Parathyroid adenoma (tissue), 2 donors: ENCODE measurements around the gene RAB3IL1.
A peak's percentile ranks its signal among the peaks of the same experiment; 100 is the strongest.

ENCODE experiments used
- H2AFZ ChIP-seq: fragments of 300-600 bp; sonication (generic); one replicate; pipeline ENCODE4 v1.7.0; 2017; ENCODE audit warnings: antibody characterized with exemption, mild to moderate bottlenecking
- H3K27ac ChIP-seq: fragments of 300-600 bp; sonication (generic); one replicate; pipeline ENCODE4 v1.7.0; 2017
- H3K27me3 ChIP-seq: fragments of 300-600 bp; sonication (generic); one replicate; pipeline ENCODE4 v1.7.0; 2017; ENCODE audit warnings: low read length; ENCODE audit not compliant: control insufficient read depth, insufficient read depth
- H3K36me3 ChIP-seq: fragments of 300-600 bp; sonication (generic); one replicate; pipeline ENCODE4 v1.7.0; 2017; ENCODE audit warnings: low read length; ENCODE audit not compliant: control insufficient read depth, insufficient read depth
- H3K4me1 ChIP-seq: fragments of 300-600 bp; sonication (generic); one replicate; pipeline ENCODE4 v1.7.0; 2017; ENCODE audit warnings: control low read depth
- H3K4me2 ChIP-seq: fragments of 300-600 bp; sonication (generic); one replicate; pipeline ENCODE4 v1.7.0; 2017; ENCODE audit warnings: low read length
- H3K4me3 ChIP-seq: fragments of 300-600 bp; sonication (generic); one replicate; pipeline ENCODE4 v1.7.0; 2017; ENCODE audit warnings: low read depth, low read length
- H3K79me2 ChIP-seq: fragments of 300-600 bp; sonication (generic); one replicate; pipeline ENCODE4 v1.7.0; 2017; ENCODE audit warnings: control low read depth
- H3K9ac ChIP-seq: fragments of 300-600 bp; sonication (generic); one replicate; pipeline ENCODE4 v1.7.0; 2017; ENCODE audit warnings: mild to moderate bottlenecking
- H3K9me3 ChIP-seq: fragments of 300-600 bp; sonication (generic); one replicate; pipeline ENCODE4 v1.7.0; 2017; ENCODE audit warnings: low read length; ENCODE audit not compliant: control insufficient read depth
- TF ChIP-seq, protein P1 (sequence below): fragments of 300-600 bp; sonication (generic); IDR thresholded peaks from one replicate; pipeline ENCODE4 v1.7.0; 2017; ENCODE audit warnings: antibody characterized with exemption, mild to moderate bottlenecking
- donor health status: primary hyperparathyroidism.

Gene RAB3IL1

DNA sequence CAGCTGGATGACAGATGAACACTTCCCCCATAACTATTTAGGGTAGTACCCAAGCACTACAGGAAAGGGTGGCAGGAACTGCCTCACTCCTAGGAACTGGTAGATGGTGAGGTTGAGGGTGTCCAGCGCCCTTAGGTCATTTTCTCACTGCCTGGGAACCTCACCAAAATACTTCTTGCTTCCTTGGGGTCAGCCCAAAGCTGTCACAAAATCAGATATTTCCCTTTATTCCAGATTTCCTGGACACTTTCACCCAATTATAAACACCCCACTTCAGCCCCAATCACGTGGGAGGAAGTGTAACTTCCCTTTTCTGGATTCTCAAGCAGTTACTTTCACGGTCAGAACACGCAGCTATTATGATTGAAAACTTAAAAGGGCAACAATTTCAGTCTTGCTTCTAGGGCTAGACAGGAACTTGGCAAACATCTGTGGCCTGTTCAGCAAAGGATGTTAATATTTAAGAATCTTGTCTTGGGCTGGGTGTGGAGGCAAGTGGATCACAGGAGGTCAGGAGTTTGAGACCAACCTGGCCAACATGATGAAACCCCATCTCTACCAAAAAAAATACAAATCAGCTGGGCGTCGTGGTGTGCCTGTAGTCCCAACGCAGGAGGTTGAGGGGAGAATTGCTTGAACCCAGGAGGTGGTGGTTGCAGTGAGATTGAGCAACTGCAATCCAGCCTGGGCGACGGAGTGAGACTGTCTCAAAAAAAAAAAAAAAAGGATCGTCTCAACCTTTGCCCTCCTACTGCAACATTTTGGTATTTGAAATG, 46.1 kb upstream of the RAB3IL1 start:
- no peaks in the 10 kb centered on the region for H3K9me3 ChIP-seq
- H3K27me3 ChIP-seq, result no peaks in the 10 kb centered on the region
- no peak overlapping the region for H3K9ac ChIP-seq
- H3K27ac ChIP-seq, result peak overlapping the region; percentile 99
- no peak overlapping the region for H2AFZ ChIP-seq
- peak overlapping the region; percentile 17 for H3K4me2 ChIP-seq
- peaks cover 9% of the 10 kb centered on the region for H3K79me2 ChIP-seq
- TF ChIP-seq, protein P1, sequence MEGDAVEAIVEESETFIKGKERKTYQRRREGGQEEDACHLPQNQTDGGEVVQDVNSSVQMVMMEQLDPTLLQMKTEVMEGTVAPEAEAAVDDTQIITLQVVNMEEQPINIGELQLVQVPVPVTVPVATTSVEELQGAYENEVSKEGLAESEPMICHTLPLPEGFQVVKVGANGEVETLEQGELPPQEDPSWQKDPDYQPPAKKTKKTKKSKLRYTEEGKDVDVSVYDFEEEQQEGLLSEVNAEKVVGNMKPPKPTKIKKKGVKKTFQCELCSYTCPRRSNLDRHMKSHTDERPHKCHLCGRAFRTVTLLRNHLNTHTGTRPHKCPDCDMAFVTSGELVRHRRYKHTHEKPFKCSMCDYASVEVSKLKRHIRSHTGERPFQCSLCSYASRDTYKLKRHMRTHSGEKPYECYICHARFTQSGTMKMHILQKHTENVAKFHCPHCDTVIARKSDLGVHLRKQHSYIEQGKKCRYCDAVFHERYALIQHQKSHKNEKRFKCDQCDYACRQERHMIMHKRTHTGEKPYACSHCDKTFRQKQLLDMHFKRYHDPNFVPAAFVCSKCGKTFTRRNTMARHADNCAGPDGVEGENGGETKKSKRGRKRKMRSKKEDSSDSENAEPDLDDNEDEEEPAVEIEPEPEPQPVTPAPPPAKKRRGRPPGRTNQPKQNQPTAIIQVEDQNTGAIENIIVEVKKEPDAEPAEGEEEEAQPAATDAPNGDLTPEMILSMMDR, result no peak
- H3K36me3 ChIP-seq, result no peaks in the 10 kb centered on the region
- peak overlapping the region; percentile 4 for H3K4me3 ChIP-seq
- peaks cover 6% of the 10 kb centered on the region for H3K4me1 ChIP-seq

DNA sequence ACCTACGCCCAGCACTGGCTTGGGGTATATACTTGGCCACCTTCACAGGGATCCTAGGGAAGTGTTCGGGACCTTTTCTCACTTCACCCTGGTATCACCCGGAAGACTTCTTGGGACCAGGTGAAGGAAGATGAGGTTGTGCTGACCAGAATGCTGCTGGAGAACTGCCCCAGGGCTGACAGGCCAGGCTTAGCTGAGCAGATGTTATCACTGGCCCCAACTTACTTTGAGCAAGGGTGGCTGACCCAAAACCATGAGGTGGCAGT, 45.6 kb upstream of the RAB3IL1 start:
- peaks cover 6% of the 10 kb centered on the region for H3K4me1 ChIP-seq

DNA sequence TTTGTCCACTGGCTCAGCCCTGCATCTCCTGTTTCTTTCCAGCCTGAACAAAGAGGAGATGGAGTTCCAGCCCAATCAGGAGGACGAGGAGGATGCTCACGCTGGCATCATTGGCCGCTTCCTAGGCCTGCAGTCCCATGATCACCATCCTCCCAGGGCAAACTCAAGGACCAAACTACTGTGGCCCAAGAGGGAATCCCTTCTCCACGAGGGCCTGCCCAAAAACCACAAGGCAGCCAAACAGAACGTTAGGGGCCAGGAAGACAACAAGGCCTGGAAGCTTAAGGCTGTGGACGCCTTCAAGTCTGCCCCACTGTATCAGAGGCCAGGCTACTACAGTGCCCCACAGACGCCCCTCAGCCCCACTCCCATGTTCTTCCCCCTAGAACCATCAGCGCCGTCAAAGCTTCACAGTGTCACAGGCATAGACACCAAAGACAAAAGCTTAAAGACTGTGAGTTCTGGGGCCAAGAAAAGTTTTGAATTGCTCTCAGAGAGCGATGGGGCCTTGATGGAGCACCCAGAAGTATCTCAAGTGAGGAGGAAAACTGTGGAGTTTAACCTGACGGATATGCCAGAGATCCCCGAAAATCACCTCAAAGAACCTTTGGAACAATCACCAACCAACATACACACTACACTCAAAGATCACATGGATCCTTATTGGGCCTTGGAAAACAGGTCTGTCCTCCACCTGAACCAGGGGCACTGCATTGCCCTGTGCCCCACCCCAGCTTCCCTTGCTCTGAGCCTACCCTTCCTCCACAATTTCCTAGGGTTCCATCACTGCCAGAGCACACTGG, 45.0 kb upstream of the RAB3IL1 start:
- no peak overlapping the region for H3K4me3 ChIP-seq
- H3K27me3 ChIP-seq, result no peaks in the 10 kb centered on the region
- TF ChIP-seq, protein P1, result no peak
- no peaks in the 10 kb centered on the region for H3K9me3 ChIP-seq
- no peak overlapping the region for H3K9ac ChIP-seq
- H3K79me2 ChIP-seq, result peaks cover 9% of the 10 kb centered on the region
- peaks cover 6% of the 10 kb centered on the region for H3K4me1 ChIP-seq
- H3K4me2 ChIP-seq, result no peak overlapping the region
- no peak overlapping the region for H2AFZ ChIP-seq
- H3K36me3 ChIP-seq, result no peaks in the 10 kb centered on the region
- peak overlapping the region; percentile 99 for H3K27ac ChIP-seq

More for the DNA sequence above, 45.6 kb upstream of the RAB3IL1 start:
- TF ChIP-seq, protein P1, result no peak
- H2AFZ ChIP-seq, result no peak overlapping the region
- H3K9me3 ChIP-seq, result no peaks in the 10 kb centered on the region
- no peaks in the 10 kb centered on the region for H3K27me3 ChIP-seq
- no peaks in the 10 kb centered on the region for H3K36me3 ChIP-seq
- H3K4me3 ChIP-seq, result no peak overlapping the region
- H3K27ac ChIP-seq, result peak overlapping the region; percentile 99
- no peak overlapping the region for H3K9ac ChIP-seq
- H3K79me2 ChIP-seq, result peaks cover 9% of the 10 kb centered on the region
- no peak overlapping the region for H3K4me2 ChIP-seq

DNA sequence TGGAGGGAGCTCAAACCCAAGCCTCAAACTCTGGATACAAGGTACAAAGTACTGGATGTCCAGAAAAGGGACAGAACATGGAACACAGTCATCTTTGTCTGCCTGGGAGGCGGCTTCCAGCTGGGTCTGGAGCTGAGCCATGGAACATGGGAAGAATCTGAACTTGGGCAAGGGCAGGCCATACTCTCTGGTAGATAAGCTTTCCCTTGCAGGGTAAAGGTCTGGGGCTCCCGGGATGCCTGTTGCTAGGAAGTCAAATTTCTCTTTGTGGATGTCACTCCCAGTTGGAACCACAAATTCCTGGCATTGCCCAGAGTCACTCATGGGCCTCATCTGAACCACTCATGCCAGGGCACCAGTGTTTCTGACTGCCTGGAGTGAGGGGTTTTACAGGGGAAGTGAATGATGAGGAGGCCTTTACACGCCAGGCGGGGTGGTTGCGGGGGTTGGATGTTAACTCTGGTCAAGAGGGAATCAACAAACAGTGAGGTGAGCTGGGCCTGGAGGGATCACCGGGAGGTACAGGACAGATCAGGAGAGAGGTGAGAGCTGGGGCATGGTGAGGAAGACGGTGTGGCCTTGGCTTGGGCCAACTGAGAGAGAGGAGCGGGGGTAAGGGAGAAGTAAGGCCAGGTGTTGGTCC, 44.3 kb upstream of the RAB3IL1 start:
- H3K36me3 ChIP-seq, result no peaks in the 10 kb centered on the region

More for the DNA sequence above, 44.3 kb upstream of the RAB3IL1 start:
- Histone ChIP-seq H3K4me1 (peaks cover 6% of the 10 kb centered on the region), H3K9ac (no peak overlapping the region), H3K4me3 (no peak overlapping the region), H3K9me3 (no peaks in the 10 kb centered on the region), H3K27me3 (no peaks in the 10 kb centered on the region), H2AFZ (no peak overlapping the region), H3K27ac (no peak overlapping the region), H3K79me2 (peaks cover 8% of the 10 kb centered on the region), H3K4me2 (no peak overlapping the region)
- TF ChIP-seq, protein P1, result no peak
